ENCODE data around the gene TSPAN16.
A peak's percentile ranks its signal among the peaks of the same experiment; 100 is the strongest.
"Not testable (repeated sequence)": the region's sequence is repeated elsewhere in the genome, so short reads cannot be mapped to it uniquely, and the experiment has no call there.

TSPAN16 gene

GRCh38 chr19:11339254-11340098 is 43.5 kb downstream of the TSPAN16 start, which contains the start of gene RAB3D:
Gene RAB3D (minus strand): TSS chr19:11339657. CDS start chr19:11337399, 2,258 bp downstream.
- peak; percentile 98 for DNase-seq (ENCODE audit: low spot score)
- TF ChIP-seq CTCF (IDR thresholded peaks at IDR 0.05; ENCODE audit: borderline replicate concordance, control extremely low read depth, extremely low read depth, insufficient read depth, missing control alignments): no peak
- in situ Hi-C loops (cut with MboI; ENCODE audit: low sequenced_read_pairs, unreplicated experiment): no loop called here

- in situ Hi-C loops (cut with MboI; ENCODE audit: low sequenced_read_pairs, unreplicated experiment): not testable (repeated sequence)
Observed at GRCh38 chr19:11340099-11340467, 44.1 kb downstream of the TSPAN16 start.

GRCh38 chr19:11342429-11342828 is 46.5 kb downstream of the TSPAN16 start:
- in situ Hi-C loops (cut with MboI; ENCODE audit: low sequenced_read_pairs, unreplicated experiment): no loop called here
- no peak for DNase-seq (ENCODE audit: low spot score)
- no peak for TF ChIP-seq CTCF (IDR thresholded peaks at IDR 0.05; ENCODE audit: borderline replicate concordance, control extremely low read depth, extremely low read depth, insufficient read depth, missing control alignments)

More at GRCh38 chr19:11340099-11340467, 44.1 kb downstream of the TSPAN16 start:
- not testable (repeated sequence) for DNase-seq (ENCODE audit: low spot score)

DNA sequence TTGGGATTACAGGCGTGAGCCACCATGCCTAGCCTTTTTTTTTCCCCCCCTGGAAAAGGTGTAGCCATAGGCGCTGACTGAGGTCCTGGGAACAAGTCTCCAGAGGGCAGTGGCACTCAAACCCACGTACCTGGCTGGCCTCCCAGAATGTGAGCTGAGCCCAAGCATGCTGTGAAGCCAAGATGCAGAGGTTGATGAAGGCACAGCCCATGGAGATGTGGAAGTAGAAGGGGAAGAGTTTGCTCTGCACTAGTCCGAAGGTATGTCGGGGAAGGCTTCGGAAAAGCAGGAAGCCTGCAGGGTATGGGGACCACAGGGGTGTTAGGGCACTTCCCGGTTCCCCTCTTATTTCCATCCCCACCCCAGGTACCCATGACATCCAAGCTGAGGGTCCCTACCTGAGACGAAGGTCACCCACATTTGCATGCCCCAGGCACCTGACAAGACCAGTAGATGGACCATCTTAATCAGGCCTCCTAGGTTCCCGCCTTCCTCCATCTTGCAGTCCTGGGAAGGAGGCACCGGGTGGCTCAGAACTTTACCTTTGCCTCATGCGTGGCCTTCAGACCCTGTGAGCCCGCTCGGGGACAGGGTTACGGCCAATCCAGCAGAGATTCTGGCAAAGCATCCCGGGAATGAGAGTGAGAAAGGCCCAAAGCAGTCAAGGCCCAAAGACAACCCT is 49.3 kb downstream of the TSPAN16 start:
- no peak for TF ChIP-seq CTCF (IDR thresholded peaks at IDR 0.05; ENCODE audit: borderline replicate concordance, control extremely low read depth, extremely low read depth, insufficient read depth, missing control alignments)
- in situ Hi-C loops (cut with MboI; ENCODE audit: low sequenced_read_pairs, unreplicated experiment): no loop called here

GRCh38 chr19:11346104-11346940 is 50.4 kb downstream of the TSPAN16 start, which contains the start of the genes CCDC159 and TMEM205:
Gene CCDC159 (plus strand): TSS chr19:11346519. CDS start chr19:11346607, 88 bp downstream.
Gene TMEM205 (minus strand): TSS chr19:11346268. CDS start chr19:11345619, 649 bp downstream.
- in situ Hi-C loops (cut with MboI; ENCODE audit: low sequenced_read_pairs, unreplicated experiment): no loop called here
- DNase-seq (ENCODE audit: low spot score): peak; percentile 97
- TF ChIP-seq CTCF (IDR thresholded peaks at IDR 0.05; ENCODE audit: borderline replicate concordance, control extremely low read depth, extremely low read depth, insufficient read depth, missing control alignments): no peak

More for the DNA sequence above, 49.3 kb downstream of the TSPAN16 start:
- no peak for DNase-seq (ENCODE audit: low spot score)

- DNase-seq (ENCODE audit: low spot score): no peak
- in situ Hi-C loops (cut with MboI; ENCODE audit: low sequenced_read_pairs, unreplicated experiment): no loop called here
- TF ChIP-seq CTCF (IDR thresholded peaks at IDR 0.05; ENCODE audit: borderline replicate concordance, control extremely low read depth, extremely low read depth, insufficient read depth, missing control alignments): no peak
Observed at GRCh38 chr19:11347546-11348039, 51.6 kb downstream of the TSPAN16 start.

Data from GM13976 (cell line).